WERI-Rb-1 (cell line): ENCODE measurements around the gene RPL39L.

Experiments
- DNase-seq: peaks from one replicate; pipeline ENCODE4 v3.0.0-alpha.2; 2020
- H3K27ac ChIP-seq: fragments of 250-450 bp; sonication (Bioruptor Pico); 2 replicates; pipeline ENCODE4 v1.5.1; 2020; ENCODE audit warnings: mild to moderate bottlenecking, moderate library complexity
- H3K27me3 ChIP-seq: fragments of 250-450 bp; sonication (Bioruptor Pico); 2 replicates; pipeline ENCODE4 v1.5.1; 2021; ENCODE audit warnings: mild to moderate bottlenecking, low read depth, moderate library complexity; ENCODE audit not compliant: insufficient read depth, severe bottlenecking
- H3K36me3 ChIP-seq: fragments of 250-450 bp; sonication (Bioruptor Pico); 2 replicates; pipeline ENCODE4 v1.5.1; 2020; ENCODE audit warnings: mild to moderate bottlenecking, moderate library complexity
- H3K4me3 ChIP-seq: 2 replicates; pipeline ENCODE4 v1.5.1; 2011; ENCODE audit warnings: low read depth, mild to moderate bottlenecking, control low read depth, low read length
- H3K9me3 ChIP-seq: fragments of 250-450 bp; sonication (Bioruptor Pico); 2 replicates; pipeline ENCODE4 v1.5.1; 2021; ENCODE audit warnings: mild to moderate bottlenecking, moderate library complexity; ENCODE audit not compliant: severe bottlenecking
- TF ChIP-seq, protein P1 (sequence below): IDR thresholded peaks from 2 replicates; pipeline ENCODE4 v1.5.1; 2011; ENCODE audit warnings: low read depth, mild to moderate bottlenecking, control low read depth, inconsistent platforms, low read length

The RPL39L gene

DNA sequence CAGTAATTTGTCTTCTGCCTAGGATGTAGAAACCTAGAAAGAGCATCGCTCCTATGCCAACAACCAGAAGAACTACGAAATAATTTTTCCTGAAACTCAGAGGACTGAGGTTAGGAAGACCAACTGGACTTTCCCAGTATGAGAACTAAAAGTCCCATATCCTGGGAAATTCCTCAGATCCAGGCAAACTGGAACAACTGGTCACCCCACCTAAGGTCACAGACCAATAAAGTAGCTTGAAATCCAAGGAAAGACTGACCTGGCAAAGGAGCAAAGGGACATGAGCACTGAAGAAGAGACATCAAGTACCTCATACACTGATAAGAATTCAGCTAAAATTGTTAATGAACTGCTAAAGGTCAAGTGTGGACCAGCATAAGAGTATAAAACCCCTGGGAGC is 6.6 kb downstream of the RPL39L start:
- H3K27me3 ChIP-seq = no peaks in the 10 kb centered on the region
- H3K27ac ChIP-seq = no peak overlapping the region
- H3K9me3 ChIP-seq = no peaks in the 10 kb centered on the region
- H3K4me3 ChIP-seq = no peak overlapping the region
- TF ChIP-seq, protein P1, sequence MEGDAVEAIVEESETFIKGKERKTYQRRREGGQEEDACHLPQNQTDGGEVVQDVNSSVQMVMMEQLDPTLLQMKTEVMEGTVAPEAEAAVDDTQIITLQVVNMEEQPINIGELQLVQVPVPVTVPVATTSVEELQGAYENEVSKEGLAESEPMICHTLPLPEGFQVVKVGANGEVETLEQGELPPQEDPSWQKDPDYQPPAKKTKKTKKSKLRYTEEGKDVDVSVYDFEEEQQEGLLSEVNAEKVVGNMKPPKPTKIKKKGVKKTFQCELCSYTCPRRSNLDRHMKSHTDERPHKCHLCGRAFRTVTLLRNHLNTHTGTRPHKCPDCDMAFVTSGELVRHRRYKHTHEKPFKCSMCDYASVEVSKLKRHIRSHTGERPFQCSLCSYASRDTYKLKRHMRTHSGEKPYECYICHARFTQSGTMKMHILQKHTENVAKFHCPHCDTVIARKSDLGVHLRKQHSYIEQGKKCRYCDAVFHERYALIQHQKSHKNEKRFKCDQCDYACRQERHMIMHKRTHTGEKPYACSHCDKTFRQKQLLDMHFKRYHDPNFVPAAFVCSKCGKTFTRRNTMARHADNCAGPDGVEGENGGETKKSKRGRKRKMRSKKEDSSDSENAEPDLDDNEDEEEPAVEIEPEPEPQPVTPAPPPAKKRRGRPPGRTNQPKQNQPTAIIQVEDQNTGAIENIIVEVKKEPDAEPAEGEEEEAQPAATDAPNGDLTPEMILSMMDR = no peak
- no peaks in the 10 kb centered on the region for H3K36me3 ChIP-seq
- no peak for DNase-seq

- DNase-seq = no peak
- Histone ChIP-seq H3K9me3 (no peaks in the 10 kb centered on the region), H3K27ac (no peak overlapping the region), H3K4me3 (no peak overlapping the region), H3K36me3 (no peaks in the 10 kb centered on the region), H3K27me3 (no peaks in the 10 kb centered on the region)
- TF ChIP-seq, protein P1 = no peak
Measured at GRCh38 chr3:187131981-187132380, 7.3 kb downstream of the RPL39L start.

DNA sequence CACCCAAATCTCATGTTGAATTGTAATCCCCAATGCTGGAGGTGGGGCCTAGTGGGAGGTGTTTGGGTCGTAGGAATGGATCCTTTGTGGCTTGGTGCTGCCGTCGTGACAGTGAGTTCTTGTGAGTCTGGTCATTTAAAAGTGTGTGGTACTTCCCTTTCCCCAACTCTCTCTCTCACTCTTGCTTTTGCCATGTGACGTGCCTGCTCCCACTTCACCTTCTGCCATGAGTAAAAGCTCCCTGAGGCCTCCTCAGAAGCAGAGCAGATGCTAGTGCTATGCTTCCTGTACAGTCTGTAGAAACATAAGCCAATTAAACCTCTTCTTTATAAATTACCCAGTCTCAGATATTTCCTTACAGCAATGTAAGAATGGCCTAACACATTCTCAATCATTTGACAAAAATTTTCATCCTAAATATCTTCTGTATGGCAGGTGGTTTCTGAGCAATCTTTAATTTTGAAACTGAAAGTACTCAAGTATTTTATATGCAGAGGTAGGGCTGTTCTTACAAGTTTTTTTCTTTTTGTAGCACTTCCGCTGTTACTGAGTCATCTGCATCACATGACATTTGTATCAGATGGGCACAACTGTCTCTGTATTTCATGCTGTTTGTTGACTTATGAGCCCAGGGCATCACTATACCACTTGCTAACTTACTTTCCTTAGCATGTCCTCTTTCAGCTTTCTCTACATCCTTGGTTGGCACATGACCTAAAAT is 8.8 kb downstream of the RPL39L start:
- Histone ChIP-seq H3K4me3 (no peak overlapping the region), H3K36me3 (no peaks in the 10 kb centered on the region), H3K27me3 (no peaks in the 10 kb centered on the region), H3K27ac (no peak overlapping the region), H3K9me3 (no peaks in the 10 kb centered on the region)
- TF ChIP-seq, protein P1 = no peak
- no peak for DNase-seq

GRCh38 chr3:187125319-187126031 is 13.8 kb downstream of the RPL39L start:
- H3K36me3 ChIP-seq = no peaks in the 10 kb centered on the region
- no peaks in the 10 kb centered on the region for H3K9me3 ChIP-seq
- H3K4me3 ChIP-seq = no peak overlapping the region
- no peak overlapping the region for H3K27ac ChIP-seq
- H3K27me3 ChIP-seq = no peaks in the 10 kb centered on the region
- TF ChIP-seq, protein P1 = no peak
- no peak for DNase-seq

- DNase-seq = no peak
- no peaks in the 10 kb centered on the region for H3K36me3 ChIP-seq
- TF ChIP-seq, protein P1 = no peak
- no peaks in the 10 kb centered on the region for H3K27me3 ChIP-seq
- no peak overlapping the region for H3K4me3 ChIP-seq
- H3K9me3 ChIP-seq = no peaks in the 10 kb centered on the region
- H3K27ac ChIP-seq = no peak overlapping the region
Measured at GRCh38 chr3:187122261-187122660, 17.0 kb downstream of the RPL39L start.
